Right lobe of liver (tissue), 4 donors: ENCODE data around the gene TENM4.

Source experiments
- POLR2A ChIP-seq: fragments of 450-650 bp; IDR thresholded peaks from one replicate; pipeline ENCODE4 v1.6.1; 2017; ENCODE audit warnings: antibody characterized with exemption, mild to moderate bottlenecking
- TF ChIP-seq, protein P1 (sequence below), 4 donors: fragments of 200-600 bp in 3 of 4; fragments of 450-650 bp in 1 of 4; IDR thresholded peaks; one replicate each; pipeline versions ENCODE4 v1.5.1 to v1.8.0; 2016 to 2022; ENCODE audit warnings: antibody characterized with exemption in 4 of 4, mild to moderate bottlenecking in 2 of 4
- donor health status: DM: no; HTN: no; CAD: no.
- donor health status: DM: no; HTN: no; CAD: no.
- donor health status: DM: no; HTN: yes; CAD: no.

DNA sequence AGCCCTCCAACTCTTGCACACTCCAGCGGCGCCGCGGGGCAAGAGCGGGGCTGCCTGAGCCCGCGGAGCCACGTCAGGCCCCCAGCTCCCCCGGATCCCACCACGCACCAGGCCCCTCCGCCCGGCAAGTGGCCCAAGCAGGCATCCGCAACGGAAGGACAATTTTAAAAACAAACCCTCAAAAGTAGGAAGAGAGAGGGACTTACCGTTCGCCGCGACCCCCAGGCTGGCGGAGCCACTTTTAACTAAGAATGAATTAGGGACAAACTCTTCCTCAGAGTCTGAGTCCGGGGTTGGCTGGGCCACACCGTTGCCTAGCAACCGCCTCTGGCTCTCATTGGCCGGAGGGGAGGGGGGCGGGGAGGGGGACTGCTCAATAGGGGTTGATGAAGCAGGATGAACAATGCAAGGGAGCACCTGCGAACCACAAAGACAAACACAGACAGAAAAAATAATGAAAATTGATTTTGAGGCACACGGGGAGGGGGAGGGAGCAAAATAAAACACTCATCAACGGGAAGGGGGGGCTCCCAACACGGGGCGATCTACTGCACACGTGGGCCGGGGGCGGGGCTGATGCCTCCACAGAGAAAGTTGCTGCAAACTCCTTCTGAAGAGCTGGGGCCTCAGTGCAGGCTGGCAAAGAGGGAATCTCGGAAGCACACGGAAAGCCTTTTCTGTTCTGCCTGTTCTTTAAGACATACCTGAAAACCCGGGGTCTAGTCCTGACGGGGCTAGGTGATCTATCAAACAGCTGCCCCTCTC is 478.7 kb downstream of the TENM4 start:
- no peak for TF ChIP-seq POLR2A
- TF ChIP-seq, protein P1, sequence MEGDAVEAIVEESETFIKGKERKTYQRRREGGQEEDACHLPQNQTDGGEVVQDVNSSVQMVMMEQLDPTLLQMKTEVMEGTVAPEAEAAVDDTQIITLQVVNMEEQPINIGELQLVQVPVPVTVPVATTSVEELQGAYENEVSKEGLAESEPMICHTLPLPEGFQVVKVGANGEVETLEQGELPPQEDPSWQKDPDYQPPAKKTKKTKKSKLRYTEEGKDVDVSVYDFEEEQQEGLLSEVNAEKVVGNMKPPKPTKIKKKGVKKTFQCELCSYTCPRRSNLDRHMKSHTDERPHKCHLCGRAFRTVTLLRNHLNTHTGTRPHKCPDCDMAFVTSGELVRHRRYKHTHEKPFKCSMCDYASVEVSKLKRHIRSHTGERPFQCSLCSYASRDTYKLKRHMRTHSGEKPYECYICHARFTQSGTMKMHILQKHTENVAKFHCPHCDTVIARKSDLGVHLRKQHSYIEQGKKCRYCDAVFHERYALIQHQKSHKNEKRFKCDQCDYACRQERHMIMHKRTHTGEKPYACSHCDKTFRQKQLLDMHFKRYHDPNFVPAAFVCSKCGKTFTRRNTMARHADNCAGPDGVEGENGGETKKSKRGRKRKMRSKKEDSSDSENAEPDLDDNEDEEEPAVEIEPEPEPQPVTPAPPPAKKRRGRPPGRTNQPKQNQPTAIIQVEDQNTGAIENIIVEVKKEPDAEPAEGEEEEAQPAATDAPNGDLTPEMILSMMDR (IDR thresholded peaks at IDR 0.05), result no peak
